H9 (cell line): ENCODE measurements around the gene ACSM2B. TPM values are rescaled to one million over a fixed set of nuclear protein-coding genes. Genes with fewer than 3 reads are reported as not detected.
"Not testable (repeated sequence)": the region's sequence is repeated elsewhere in the genome, so short reads cannot be mapped to it uniquely, and the experiment has no call there.

Experiments
- DNase-seq: peaks from one replicate; pipeline ENCODE4 v3.0.0-alpha.2; 2017
- H2AFZ ChIP-seq: one replicate; pipeline ENCODE4 v1.6.1; 2013; ENCODE audit warnings: mild to moderate bottlenecking, low read length, control low read depth, moderate library complexity
- H2AK5ac ChIP-seq: 2 replicates; pipeline ENCODE4 v1.6.1; 2013; ENCODE audit warnings: low read length, control low read depth, mixed read lengths; ENCODE audit not compliant: insufficient read length
- H2BK120ac ChIP-seq: one replicate; pipeline ENCODE4 v1.6.1; 2013; ENCODE audit warnings: low read depth, mild to moderate bottlenecking, low read length, control low read depth, inconsistent platforms; ENCODE audit not compliant: poor library complexity, severe bottlenecking
- H2BK12ac ChIP-seq: 2 replicates; pipeline ENCODE4 v1.6.1; 2013; ENCODE audit warnings: low read length, control low read depth, mixed read lengths, low read depth; ENCODE audit not compliant: insufficient read length
- H2BK15ac ChIP-seq: 2 replicates; pipeline ENCODE4 v1.6.1; 2013; ENCODE audit warnings: low read depth, low read length, control low read depth
- H2BK20ac ChIP-seq: one replicate; pipeline ENCODE4 v1.6.1; 2013; ENCODE audit warnings: low read depth, mild to moderate bottlenecking, low read length, control low read depth, inconsistent platforms; ENCODE audit not compliant: poor library complexity, severe bottlenecking
- H2BK5ac ChIP-seq: 2 replicates; pipeline ENCODE4 v1.6.1; 2013; ENCODE audit warnings: low read length, control low read depth, mixed read lengths; ENCODE audit not compliant: insufficient read length
- H3K14ac ChIP-seq: 2 replicates; pipeline ENCODE4 v1.6.1; 2013; ENCODE audit warnings: low read length, control low read depth; ENCODE audit not compliant: insufficient read depth
- H3K18ac ChIP-seq: 2 replicates; pipeline ENCODE4 v1.6.1; 2013; ENCODE audit warnings: low read depth, mild to moderate bottlenecking, mixed read lengths, low read length, control low read depth; ENCODE audit not compliant: insufficient read length
- H3K23ac ChIP-seq: 2 replicates; pipeline ENCODE4 v1.6.1; 2013; ENCODE audit warnings: low read length, control low read depth, mixed read lengths, low read depth; ENCODE audit not compliant: insufficient read length
- H3K23me2 ChIP-seq: 2 replicates; pipeline ENCODE4 v1.6.1; 2013; ENCODE audit warnings: low read depth, mild to moderate bottlenecking, mixed read lengths, low read length, control low read depth; ENCODE audit not compliant: insufficient read length, poor library complexity, severe bottlenecking
- H3K27ac ChIP-seq: 2 replicates; pipeline ENCODE4 v1.5.1; 2013; ENCODE audit warnings: low read length, control low read depth, mixed read lengths, low read depth; ENCODE audit not compliant: insufficient read length
- H3K27me3 ChIP-seq: 2 replicates; pipeline ENCODE4 v1.6.1; 2013; ENCODE audit warnings: low read length, control low read depth, inconsistent platforms; ENCODE audit not compliant: insufficient read depth
- H3K4ac ChIP-seq: 2 replicates; pipeline ENCODE4 v1.6.1; 2013; ENCODE audit warnings: low read depth, mild to moderate bottlenecking, control low read depth, inconsistent platforms, low read length, moderate library complexity
- H3K4me1 ChIP-seq: 2 replicates; pipeline ENCODE4 v1.6.1; 2013; ENCODE audit warnings: low read length, control low read depth, inconsistent platforms; ENCODE audit not compliant: insufficient read depth
- H3K4me2 ChIP-seq: 2 replicates; pipeline ENCODE4 v1.6.1; 2013; ENCODE audit warnings: low read length, control low read depth, mixed read lengths; ENCODE audit not compliant: insufficient read length, insufficient read depth
- H3K56ac ChIP-seq: 2 replicates; pipeline ENCODE4 v1.6.1; 2013; ENCODE audit warnings: low read depth, mild to moderate bottlenecking, mixed read lengths, low read length, control low read depth; ENCODE audit not compliant: insufficient read length
- H3K79me1 ChIP-seq: 2 replicates; pipeline ENCODE4 v1.6.1; 2013; ENCODE audit warnings: low read depth, mild to moderate bottlenecking, moderate library complexity, low read length, control low read depth, inconsistent platforms; ENCODE audit not compliant: insufficient read depth, poor library complexity, severe bottlenecking
- H3K79me2 ChIP-seq: 2 replicates; pipeline ENCODE4 v1.6.1; 2013; ENCODE audit warnings: low read length, control low read depth, inconsistent platforms; ENCODE audit not compliant: insufficient read depth
- H3K9ac ChIP-seq: 2 replicates; pipeline ENCODE4 v1.6.1; 2013; ENCODE audit warnings: low read length, control low read depth, mixed read lengths; ENCODE audit not compliant: insufficient read length; ENCODE audit errors: extremely low read depth
- H3K9me3 ChIP-seq: one replicate; pipeline ENCODE4 v1.6.1; 2013; ENCODE audit warnings: low read depth, low read length, inconsistent platforms; ENCODE audit not compliant: control insufficient read depth
- H3T11ph ChIP-seq: one replicate; pipeline ENCODE4 v1.6.1; 2013; ENCODE audit warnings: mild to moderate bottlenecking, low read length, control low read depth, inconsistent platforms
- H4K20me1 ChIP-seq: one replicate; pipeline ENCODE4 v1.6.1; 2013; ENCODE audit not compliant: control insufficient read depth, insufficient read length, insufficient read depth
- H4K5ac ChIP-seq: 2 replicates; pipeline ENCODE4 v1.6.1; 2013; ENCODE audit warnings: low read depth, mild to moderate bottlenecking, mixed read lengths, low read length, control low read depth; ENCODE audit not compliant: insufficient read length
- H4K8ac ChIP-seq: replicated peaks from 2 replicates; pipeline ENCODE4 v1.6.1; 2013; ENCODE audit warnings: low read length, control low read depth, mixed read lengths, low read depth; ENCODE audit not compliant: insufficient read length
- H4K91ac ChIP-seq: 2 replicates; pipeline ENCODE4 v1.6.1; 2013; ENCODE audit warnings: low read depth, mild to moderate bottlenecking, moderate library complexity, mixed read lengths, low read length, control low read depth; ENCODE audit not compliant: insufficient read length
- H3K27ac Mint-ChIP-seq, 3 experiments: 2 replicates in 2 of 3; 3 replicates in 1 of 3; pipeline ENCODE4 v1.8.0; 2020 to 2021; ENCODE audit warnings: mixed read lengths in 3 of 3, mild to moderate bottlenecking in 1 of 3, moderate library complexity in 1 of 3
- H3K27me3 Mint-ChIP-seq: 2 replicates; pipeline ENCODE4 v1.8.0; 2021; ENCODE audit warnings: low read depth, mild to moderate bottlenecking, moderate library complexity, mixed read lengths
- H3K36me3 Mint-ChIP-seq, 3 experiments: 2 replicates in 2 of 3; 3 replicates in 1 of 3; pipeline ENCODE4 v1.8.0; 2020 to 2021; ENCODE audit warnings: low read depth in 3 of 3, mixed read lengths in 3 of 3; ENCODE audit not compliant: insufficient read depth in 1 of 3
- H3K4me1 Mint-ChIP-seq, 2 experiments: 2 replicates each; pipeline ENCODE4 v1.8.0; 2020; ENCODE audit warnings: mixed read lengths in 2 of 2
- H3K4me3 Mint-ChIP-seq, 2 experiments: 2 replicates in 1 of 2; 3 replicates in 1 of 2; pipeline ENCODE4 v1.8.0; 2020 to 2021; ENCODE audit warnings: mild to moderate bottlenecking in 2 of 2, mixed read lengths in 2 of 2, moderate library complexity in 1 of 2
- H3K9me3 Mint-ChIP-seq, 2 experiments: 2 replicates in 1 of 2; 3 replicates in 1 of 2; pipeline ENCODE4 v1.8.0; 2020; ENCODE audit warnings: mild to moderate bottlenecking in 2 of 2, mixed read lengths in 2 of 2, moderate library complexity in 1 of 2
- WGBS: extraction: QIAGEN DNeasy Blood & Tissue Kit; methylation state at CpG from one replicate; pipeline ENCODE4 v1.1.7; 2013; ENCODE audit warnings: missing lambda C conversion rate, low lambda C conversion rate, mixed read lengths; ENCODE audit not compliant: insufficient read length; ENCODE audit errors: extremely low coverage; 5-methylcytosine and 5-hydroxymethylcytosine counted together
- total RNA-seq: library from RNA; stranded (reverse); gene quantifications from 2 replicates; pipeline ENCODE4 v1.2.1, GENCODE V29; 2021

The ACSM2B gene
- total RNA-seq, 1 experiment from 2014 or later: not detected

GRCh38 chr16:20580487-20581259 is 4.5 kb upstream of the ACSM2B start:
- not testable (repeated sequence) for H3K4me2 ChIP-seq, H3K4me3 Mint-ChIP-seq, H4K5ac ChIP-seq, H3K9me3 ChIP-seq, H3K23me2 ChIP-seq, H3K27ac Mint-ChIP-seq, H3K9ac ChIP-seq, H3K4me1 Mint-ChIP-seq, H3K27me3 Mint-ChIP-seq, H3K4ac ChIP-seq, H2BK20ac ChIP-seq, H3K23ac ChIP-seq, H3K36me3 Mint-ChIP-seq, H3K27ac ChIP-seq, H2AFZ ChIP-seq, H4K8ac ChIP-seq, H2AK5ac ChIP-seq, DNase-seq, H3K56ac ChIP-seq, H2BK120ac ChIP-seq, H3K4me1 ChIP-seq, H3K14ac ChIP-seq, H4K91ac ChIP-seq, H4K20me1 ChIP-seq, H3K79me1 ChIP-seq, H2BK5ac ChIP-seq, H3K9me3 Mint-ChIP-seq, H3K27me3 ChIP-seq, H2BK12ac ChIP-seq, H3K18ac ChIP-seq, H3T11ph ChIP-seq, H2BK15ac ChIP-seq, H3K79me2 ChIP-seq
- no CpG with 5 or more reads among the region's 3 CpGs for WGBS

- not testable (repeated sequence) for H3K4me1 ChIP-seq, H2AFZ ChIP-seq, H3K9ac ChIP-seq, H2BK120ac ChIP-seq, H3K18ac ChIP-seq, H3K9me3 Mint-ChIP-seq, H3K27me3 Mint-ChIP-seq, H3K4me2 ChIP-seq, H3K4me3 Mint-ChIP-seq, H3K9me3 ChIP-seq, H3K23me2 ChIP-seq, H3K4me1 Mint-ChIP-seq, H2BK12ac ChIP-seq, H2BK20ac ChIP-seq, H2BK15ac ChIP-seq, H3K27ac ChIP-seq, H2BK5ac ChIP-seq, H2AK5ac ChIP-seq, H3K36me3 Mint-ChIP-seq, H3K14ac ChIP-seq, H3K4ac ChIP-seq, H3K56ac ChIP-seq, H3K27me3 ChIP-seq, H4K8ac ChIP-seq, H4K5ac ChIP-seq, H3K27ac Mint-ChIP-seq, H3K23ac ChIP-seq, H4K20me1 ChIP-seq, H3K79me2 ChIP-seq, DNase-seq, H4K91ac ChIP-seq, H3T11ph ChIP-seq, H3K79me1 ChIP-seq
- no CpG with 5 or more reads among the region's 3 CpGs for WGBS
These were observed 1.9 kb upstream of the ACSM2B start for GRCh38 chr16:20578091-20578490.
